Activated T-helper 2 cell treated with anti-CD3 and anti-CD28 coated beads, Interferon-gamma antibody, Interleukin-2, Interleukin-4, amounts not matched to agents 10 μg/mL and 5 μg/mL and 100 μg/mL, durations not matched to agents 14 hours and 24 hours and 36 hours (primary cell): ENCODE data around the gene DBET. TPM values are rescaled to one million over a fixed set of nuclear protein-coding genes. Genes with fewer than 3 reads are reported as not detected.

ENCODE experiments used
- total RNA-seq: library from RNA; stranded (reverse); gene quantifications from 2 replicates; pipeline ENCODE4 v1.2.3, GENCODE V29; 2022

Gene DBET
- total RNA-seq, 1 donor from 2014 or later, result not detected

Other genes starting within 250 kb of the DBET start
- 78.8 and 83.5 TPM in 2 replicates for gene FRG1, start 123.6 kb upstream of the DBET start, total RNA-seq
- gene FRG2, start 37.2 kb upstream of the DBET start, total RNA-seq, result not detected in 2 replicates
- not detected in 2 replicates for gene DUX4, start 109.3 kb downstream of the DBET start, total RNA-seq